C4-2B (cell line): ENCODE data around the gene LILRB2.

Experiments used
- H3K27ac ChIP-seq: fragments of 450-650 bp; 2 replicates; pipeline ENCODE4 v1.5.1; 2017
- ZFX ChIP-seq: fragments of 450-650 bp; IDR thresholded peaks from 2 replicates; pipeline ENCODE4 v1.6.1; 2017
- TF ChIP-seq, protein P1 (sequence below): fragments of 450-650 bp; conservative IDR thresholded peaks from 2 replicates; pipeline ENCODE4 v1.5.1; 2017; ENCODE audit warnings: mild to moderate bottlenecking

LILRB2 gene

DNA sequence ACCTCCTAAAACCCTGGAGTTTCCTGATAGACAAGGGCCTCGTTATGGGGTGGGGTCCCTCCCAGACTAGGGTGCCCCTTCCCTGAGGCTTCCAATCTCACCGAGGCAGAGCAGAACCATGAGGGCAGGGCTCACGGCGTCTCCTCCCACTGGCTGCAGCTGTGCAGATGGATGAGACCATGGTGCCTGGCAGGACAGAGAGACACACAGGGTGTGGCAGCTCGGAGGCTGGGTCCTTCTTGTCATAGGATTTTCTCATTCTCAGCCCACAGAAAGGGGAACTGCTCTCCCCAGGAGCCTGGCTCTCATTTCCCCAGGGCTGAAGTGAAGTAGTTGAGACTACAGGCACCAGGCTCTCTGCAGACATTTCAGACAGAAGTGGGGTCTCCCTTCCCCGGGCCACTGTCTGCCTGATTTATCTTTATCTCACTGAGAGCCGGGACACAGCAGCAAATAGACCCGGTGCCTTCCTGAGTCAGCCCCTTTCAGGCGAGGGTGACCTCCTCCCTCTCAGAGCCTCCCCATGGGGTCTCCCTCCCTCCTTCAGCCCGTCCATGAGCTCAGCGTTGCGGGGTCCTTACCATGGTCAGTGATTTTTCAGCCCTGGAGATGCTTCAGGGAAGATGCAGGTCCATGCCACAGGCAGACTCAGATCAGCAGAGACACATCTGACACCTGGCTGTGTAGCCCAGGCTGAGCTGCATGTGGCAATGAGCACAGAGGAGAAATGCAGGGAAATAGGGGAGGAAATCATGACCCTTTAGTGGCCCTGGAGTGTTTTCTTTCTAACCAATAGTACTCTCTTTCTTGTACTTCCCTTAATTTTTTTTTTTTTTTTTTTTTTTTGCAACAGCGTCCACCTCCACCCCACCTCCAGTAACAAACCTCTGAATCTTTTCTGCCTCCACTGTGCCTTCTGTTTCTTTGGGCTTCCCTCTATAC is 31.8 kb upstream of the LILRB2 start, which contains the start of gene LILRA5:
TSS of gene LILRA5 (minus strand) at position 731 of the 942 bp plus-strand sequence. CDS start at position 584, 147 bp downstream.
- no peak within 1 kb of the TSS for H3K27ac ChIP-seq
- TF ChIP-seq ZFX: no peak
- TF ChIP-seq, protein P1, sequence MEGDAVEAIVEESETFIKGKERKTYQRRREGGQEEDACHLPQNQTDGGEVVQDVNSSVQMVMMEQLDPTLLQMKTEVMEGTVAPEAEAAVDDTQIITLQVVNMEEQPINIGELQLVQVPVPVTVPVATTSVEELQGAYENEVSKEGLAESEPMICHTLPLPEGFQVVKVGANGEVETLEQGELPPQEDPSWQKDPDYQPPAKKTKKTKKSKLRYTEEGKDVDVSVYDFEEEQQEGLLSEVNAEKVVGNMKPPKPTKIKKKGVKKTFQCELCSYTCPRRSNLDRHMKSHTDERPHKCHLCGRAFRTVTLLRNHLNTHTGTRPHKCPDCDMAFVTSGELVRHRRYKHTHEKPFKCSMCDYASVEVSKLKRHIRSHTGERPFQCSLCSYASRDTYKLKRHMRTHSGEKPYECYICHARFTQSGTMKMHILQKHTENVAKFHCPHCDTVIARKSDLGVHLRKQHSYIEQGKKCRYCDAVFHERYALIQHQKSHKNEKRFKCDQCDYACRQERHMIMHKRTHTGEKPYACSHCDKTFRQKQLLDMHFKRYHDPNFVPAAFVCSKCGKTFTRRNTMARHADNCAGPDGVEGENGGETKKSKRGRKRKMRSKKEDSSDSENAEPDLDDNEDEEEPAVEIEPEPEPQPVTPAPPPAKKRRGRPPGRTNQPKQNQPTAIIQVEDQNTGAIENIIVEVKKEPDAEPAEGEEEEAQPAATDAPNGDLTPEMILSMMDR: no peak

DNA sequence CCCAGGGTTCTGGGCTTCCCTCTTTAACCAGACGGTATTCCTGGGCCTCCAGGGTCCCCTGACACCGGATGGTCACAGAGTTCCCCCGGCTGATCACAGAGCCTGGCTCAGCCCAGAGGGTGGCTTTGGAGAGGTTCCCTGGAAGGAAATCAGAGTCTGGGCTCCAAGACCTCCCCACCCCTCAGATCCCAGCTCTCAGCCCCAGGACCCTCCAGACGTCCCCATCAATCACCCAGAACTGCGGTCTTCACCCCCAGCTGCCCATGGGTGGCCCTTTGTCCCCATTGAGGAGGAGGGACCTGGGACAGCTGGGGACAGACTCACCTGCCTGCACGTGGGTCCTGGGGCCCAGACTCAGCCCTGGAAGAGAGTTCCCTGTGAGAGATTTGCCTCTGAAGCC is 31.1 kb upstream of the LILRB2 start:
- TF ChIP-seq ZFX: no peak
- TF ChIP-seq, protein P1: no peak
- no peak overlapping the region for H3K27ac ChIP-seq

DNA sequence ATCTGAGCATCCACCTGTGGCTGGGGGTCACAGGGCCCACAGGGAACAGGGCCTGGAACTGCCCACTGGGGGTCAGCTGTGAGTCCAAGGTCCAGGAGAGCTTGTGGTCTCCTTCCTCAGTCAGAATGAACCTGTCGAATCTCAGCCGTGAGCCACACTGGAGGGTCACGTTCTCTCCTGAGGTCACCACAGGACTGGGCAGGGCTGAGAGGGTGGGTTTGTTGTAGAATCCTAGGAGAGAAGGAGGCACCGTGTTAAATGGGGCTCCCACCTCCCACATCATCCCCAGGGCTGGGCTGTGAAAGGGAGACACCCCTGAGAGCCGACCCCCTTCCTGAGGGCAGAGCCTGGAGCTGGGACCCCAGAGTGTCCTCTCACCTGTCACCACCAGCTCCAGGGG is 30.6 kb upstream of the LILRB2 start:
- no peak overlapping the region for H3K27ac ChIP-seq
- TF ChIP-seq, protein P1: no peak
- no peak for TF ChIP-seq ZFX

DNA sequence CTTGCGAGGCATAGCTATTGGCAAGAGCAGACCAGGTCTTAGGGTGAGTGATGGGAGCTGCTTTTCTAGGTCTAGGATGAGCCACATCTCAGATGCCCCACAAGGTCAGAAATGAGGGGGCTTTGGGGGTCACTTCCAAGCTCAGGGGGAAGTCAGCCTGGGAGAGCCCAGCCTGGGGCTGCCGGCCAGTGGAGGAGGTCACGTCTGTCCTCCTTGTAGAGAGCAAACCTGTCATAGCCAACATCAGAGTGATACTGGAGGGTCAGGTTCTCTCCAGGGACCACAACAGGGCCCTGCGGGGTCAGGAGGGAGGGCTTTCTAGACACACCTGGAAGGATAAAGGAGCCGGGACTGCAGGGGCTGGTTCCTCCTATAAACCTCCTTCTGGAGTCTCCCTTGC is 29.6 kb upstream of the LILRB2 start:
- H3K27ac ChIP-seq: no peak overlapping the region
- no peak for TF ChIP-seq ZFX
- TF ChIP-seq, protein P1: no peak

DNA sequence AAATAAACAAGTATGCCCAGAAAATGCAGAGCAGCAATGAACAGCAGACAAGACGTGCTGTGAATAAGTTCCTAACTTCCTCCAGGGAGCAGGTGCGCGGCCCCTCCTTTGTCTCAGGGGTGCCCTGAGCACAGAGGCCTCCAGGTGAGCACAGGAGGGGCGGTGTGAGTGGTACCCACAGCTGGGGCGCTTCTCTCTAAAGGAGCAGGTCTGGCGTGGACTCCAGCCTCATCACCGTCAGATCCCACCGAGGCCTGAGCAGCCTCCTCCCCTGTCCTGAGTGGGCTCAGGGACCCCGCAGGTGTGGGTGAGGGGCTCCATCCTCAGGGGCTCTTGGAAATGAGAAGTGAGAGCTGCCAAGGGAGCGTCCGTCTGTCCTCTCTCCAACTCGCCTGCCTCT is 28.9 kb upstream of the LILRB2 start:
- H3K27ac ChIP-seq: no peak overlapping the region
- TF ChIP-seq, protein P1: no peak
- TF ChIP-seq ZFX: no peak

DNA sequence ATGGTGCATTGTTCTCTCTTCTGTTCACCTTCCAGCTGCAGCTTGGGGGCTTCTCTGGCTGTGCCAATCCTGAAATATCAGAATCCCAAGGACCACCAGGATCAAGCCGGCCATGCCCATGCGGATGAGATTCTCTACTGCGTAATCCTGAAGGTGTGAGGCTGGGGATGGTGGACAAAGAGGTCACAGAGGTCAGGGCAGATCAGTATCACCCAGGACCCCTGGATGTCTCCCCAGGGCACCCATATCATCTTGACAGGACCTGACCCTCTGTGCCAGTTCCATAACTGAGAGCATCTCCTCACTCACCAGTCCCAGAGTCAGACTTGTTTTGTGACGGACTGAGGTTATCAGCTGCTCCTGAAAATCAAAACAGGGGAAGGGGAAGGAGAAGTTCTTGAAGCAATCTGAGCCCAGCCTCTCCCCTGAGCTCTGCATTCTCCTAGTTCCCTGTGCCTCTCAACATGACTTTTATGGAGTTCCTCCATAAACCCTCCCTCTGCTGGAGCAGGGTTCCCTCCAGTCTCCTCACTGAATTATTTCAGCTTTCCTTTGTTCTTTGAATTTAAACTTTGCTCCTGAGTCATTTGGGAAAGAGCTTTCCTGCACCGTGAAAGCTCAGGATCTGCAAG is 26.6 kb upstream of the LILRB2 start:
- TF ChIP-seq, protein P1: no peak
- TF ChIP-seq ZFX: no peak
- no peak overlapping the region for H3K27ac ChIP-seq

DNA sequence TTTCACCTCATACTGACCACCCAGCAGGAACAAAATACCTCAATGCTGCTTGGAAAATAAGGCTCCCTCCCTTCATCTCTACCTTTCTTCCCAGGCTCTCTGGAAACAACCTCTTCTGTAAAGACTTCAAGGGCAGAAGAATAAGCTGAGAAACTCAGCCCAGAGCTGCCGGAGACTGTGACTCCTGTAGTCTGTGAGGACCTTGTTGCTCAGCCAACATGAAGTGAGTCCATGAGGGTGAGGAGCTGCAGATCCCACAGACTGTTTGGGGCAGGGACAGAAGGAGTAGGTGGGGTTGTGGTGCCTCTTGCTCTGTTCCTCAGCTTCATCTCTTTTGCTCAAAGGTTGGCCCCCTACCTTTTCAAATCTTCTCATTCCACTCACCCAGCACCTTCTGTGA is 24.2 kb upstream of the LILRB2 start:
- H3K27ac ChIP-seq: no peak overlapping the region
- TF ChIP-seq ZFX: no peak
- TF ChIP-seq, protein P1: no peak
